Activated naive CD4-positive, alpha-beta T cell treated with anti-CD3 and anti-CD28 coated beads, Interleukin-2, amount 10 ng/mL, durations not matched to agents 7 days and 5 days (primary cell): ENCODE data around the gene AIFM1.
A peak's percentile ranks its signal among the peaks of the same experiment; 100 is the strongest.

Experiments
- CTCF ChIA-PET: fragments of 350-600 bp; sonication (Branson Sonifier 250); formaldehyde crosslinking; loops from one replicate; lab custom pipeline; 2021; ENCODE audit warnings: antibody characterized with exemption; lab: Charles Lee
- DNase-seq: peaks from one replicate; pipeline ENCODE4 v3.0.0-alpha.2; 2020
- H3K27ac Mint-ChIP-seq: one replicate; pipeline ENCODE4 v1.8.0; 2021; ENCODE audit warnings: mild to moderate bottlenecking, moderate library complexity, mixed read lengths
- H3K27me3 Mint-ChIP-seq: one replicate; pipeline ENCODE4 v1.8.0; 2021; ENCODE audit warnings: mild to moderate bottlenecking, mixed read lengths
- H3K36me3 Mint-ChIP-seq: one replicate; pipeline ENCODE4 v1.8.0; 2021; ENCODE audit warnings: mixed read lengths
- H3K4me1 Mint-ChIP-seq: one replicate; pipeline ENCODE4 v1.8.0; 2021; ENCODE audit warnings: mixed read lengths
- H3K4me3 Mint-ChIP-seq: one replicate; pipeline ENCODE4 v1.8.0; 2021; ENCODE audit warnings: mild to moderate bottlenecking, moderate library complexity, mixed read lengths
- H3K9me3 Mint-ChIP-seq: one replicate; pipeline ENCODE4 v1.8.0; 2021; ENCODE audit warnings: mixed read lengths

AIFM1 gene

GRCh38 chrX:130085551-130086446 lies 79.8 kb downstream of the AIFM1 start:
- DNase-seq: no peak
- H3K36me3 Mint-ChIP-seq: peaks cover 14% of the 10 kb centered on the region
- H3K27ac Mint-ChIP-seq: peak overlapping the region; percentile 92
- H3K4me3 Mint-ChIP-seq: peak overlapping the region; percentile 81
- CTCF ChIA-PET: interaction anchor here (1.2 to 3.3 kb wide), 2 partner anchors 9 to 35 kb away, joined by 4 to 18 read pairs; no protein-coding TSS in a partner anchor
- H3K4me1 Mint-ChIP-seq: peaks cover 86% of the 10 kb centered on the region
- H3K9me3 Mint-ChIP-seq: no peaks in the 10 kb centered on the region
- H3K27me3 Mint-ChIP-seq: peaks cover 4% of the 10 kb centered on the region

- CTCF ChIA-PET: interaction anchor here (0.6 to 3.3 kb wide), 4 partner anchors 10 to 40 kb away, joined by 3 to 18 read pairs (median 4); no protein-coding TSS in a partner anchor
- Mint-ChIP-seq H3K9me3 (no peaks in the 10 kb centered on the region), H3K4me3 (peak overlapping the region; percentile 81), H3K36me3 (peaks cover 13% of the 10 kb centered on the region), H3K27ac (peak overlapping the region; percentile 92), H3K27me3 (no peaks in the 10 kb centered on the region), H3K4me1 (peaks cover 86% of the 10 kb centered on the region)
- DNase-seq: peak; percentile 23
Measured at GRCh38 chrX:130084631-130085237, 80.9 kb downstream of the AIFM1 start.

GRCh38 chrX:130083656-130084382 lies 81.8 kb downstream of the AIFM1 start:
- DNase-seq: peak; percentile 22
- H3K27ac Mint-ChIP-seq: peak overlapping the region; percentile 92
- peaks cover 14% of the 10 kb centered on the region for H3K36me3 Mint-ChIP-seq
- CTCF ChIA-PET: interaction anchor here (1.0 to 3.3 kb wide), 2 partner anchors 23 to 37 kb away, joined by 3 to 18 read pairs; no protein-coding TSS in a partner anchor
- no peaks in the 10 kb centered on the region for H3K27me3 Mint-ChIP-seq
- H3K4me1 Mint-ChIP-seq: peaks cover 84% of the 10 kb centered on the region
- H3K4me3 Mint-ChIP-seq: peak overlapping the region; percentile 81
- H3K9me3 Mint-ChIP-seq: no peaks in the 10 kb centered on the region

- CTCF ChIA-PET: interaction anchor here (3.3 to 4.5 kb wide), 2 partner anchors 37 to 38 kb away, joined by 18 to 68 read pairs; no protein-coding TSS in a partner anchor
- no peaks in the 10 kb centered on the region for H3K27me3 Mint-ChIP-seq
- H3K9me3 Mint-ChIP-seq: no peaks in the 10 kb centered on the region
- DNase-seq: no peak
- peak overlapping the region; percentile 81 for H3K4me3 Mint-ChIP-seq
- peaks cover 78% of the 10 kb centered on the region for H3K4me1 Mint-ChIP-seq
- peak overlapping the region; percentile 92 for H3K27ac Mint-ChIP-seq
- H3K36me3 Mint-ChIP-seq: peaks cover 14% of the 10 kb centered on the region
Measured at GRCh38 chrX:130083107-130083490, 82.5 kb downstream of the AIFM1 start.

GRCh38 chrX:130082244-130083106 lies 83.2 kb downstream of the AIFM1 start:
- CTCF ChIA-PET: interaction anchor here (0.8 to 4.5 kb wide), 4 partner anchors 15 to 110 kb away, joined by 3 to 68 read pairs (median 36); no protein-coding TSS in a partner anchor
- Mint-ChIP-seq H3K9me3 (no peaks in the 10 kb centered on the region), H3K36me3 (peaks cover 10% of the 10 kb centered on the region), H3K4me1 (peaks cover 72% of the 10 kb centered on the region), H3K4me3 (peak overlapping the region; percentile 58), H3K27ac (peak overlapping the region; percentile 91), H3K27me3 (no peaks in the 10 kb centered on the region)
- peak; percentile 90 for DNase-seq

- peaks cover 66% of the 10 kb centered on the region for H3K4me1 Mint-ChIP-seq
- CTCF ChIA-PET: interaction anchor here (1.1 to 4.5 kb wide), 5 partner anchors 28 to 111 kb away, joined by 3 to 68 read pairs (median 5); no protein-coding TSS in a partner anchor
- peak overlapping the region; percentile 91 for H3K27ac Mint-ChIP-seq
- DNase-seq: no peak
- H3K27me3 Mint-ChIP-seq: no peaks in the 10 kb centered on the region
- no peaks in the 10 kb centered on the region for H3K9me3 Mint-ChIP-seq
- peaks cover 10% of the 10 kb centered on the region for H3K36me3 Mint-ChIP-seq
- H3K4me3 Mint-ChIP-seq: peak overlapping the region; percentile 58
Measured at GRCh38 chrX:130081421-130082045, 84.1 kb downstream of the AIFM1 start.

- Mint-ChIP-seq H3K4me3 (no peak overlapping the region), H3K4me1 (peaks cover 60% of the 10 kb centered on the region), H3K27ac (peak overlapping the region; percentile 14), H3K27me3 (no peaks in the 10 kb centered on the region), H3K36me3 (peaks cover 10% of the 10 kb centered on the region), H3K9me3 (no peaks in the 10 kb centered on the region)
- no peak for DNase-seq
- CTCF ChIA-PET: interaction anchor here (1.1 to 4.5 kb wide), 9 partner anchors 17 to 112 kb away, joined by 3 to 68 read pairs (median 5); no protein-coding TSS in a partner anchor
Measured at GRCh38 chrX:130080791-130081367, 84.8 kb downstream of the AIFM1 start.

GRCh38 chrX:130079824-130080406 lies 85.7 kb downstream of the AIFM1 start:
- no peak overlapping the region for H3K4me3 Mint-ChIP-seq
- peak; percentile 70 for DNase-seq

More at GRCh38 chrX:130079824-130080406, 85.7 kb downstream of the AIFM1 start:
- CTCF ChIA-PET: interaction anchor here (0.6 to 4.5 kb wide), 24 partner anchors 9 to 154 kb away, joined by 3 to 68 read pairs (median 4); no protein-coding TSS in a partner anchor
- H3K9me3 Mint-ChIP-seq: no peaks in the 10 kb centered on the region
- H3K36me3 Mint-ChIP-seq: peaks cover 9% of the 10 kb centered on the region
- no peak overlapping the region for H3K27ac Mint-ChIP-seq
- H3K4me1 Mint-ChIP-seq: peaks cover 51% of the 10 kb centered on the region
- H3K27me3 Mint-ChIP-seq: no peaks in the 10 kb centered on the region
